Measurements from ENCODE around the gene CHD6. TPM values are rescaled to one million over a fixed set of nuclear protein-coding genes. Genes with fewer than 3 reads are reported as not detected.

Gene CHD6
- total and polyA plus RNA-seq, 2 of the 13 experiments (the other 11 are each of a cell fraction or from before 2014, with no cell fraction given) = 14.4 to 52.0 TPM

DNA sequence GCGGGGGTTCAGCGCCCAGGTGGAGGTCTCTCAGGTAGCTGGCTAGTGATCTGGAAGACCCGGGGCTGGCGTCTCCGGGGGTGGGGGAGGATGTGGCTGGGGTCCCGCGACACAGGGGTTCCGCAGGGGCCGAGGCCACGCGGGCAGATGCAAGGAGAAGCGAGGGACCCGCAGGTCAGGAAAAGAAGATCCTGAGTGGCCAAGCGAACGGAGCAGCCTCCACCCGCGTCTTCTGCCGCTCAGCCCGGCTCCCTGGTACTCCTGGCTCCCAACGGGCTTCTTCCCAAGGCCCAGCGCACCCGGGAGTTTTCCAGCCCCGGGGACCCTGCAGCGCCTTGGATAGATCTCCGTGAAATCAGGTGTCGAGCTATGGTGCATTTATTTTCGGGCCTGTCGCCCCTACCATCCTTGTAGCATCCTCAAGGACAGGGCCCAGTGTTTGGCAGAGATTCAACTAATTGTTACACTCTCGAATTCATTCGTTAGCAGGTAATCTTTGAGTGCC is 682 bp upstream of the CHD6 start (continued):
- TF ChIP-seq, protein P1, sequence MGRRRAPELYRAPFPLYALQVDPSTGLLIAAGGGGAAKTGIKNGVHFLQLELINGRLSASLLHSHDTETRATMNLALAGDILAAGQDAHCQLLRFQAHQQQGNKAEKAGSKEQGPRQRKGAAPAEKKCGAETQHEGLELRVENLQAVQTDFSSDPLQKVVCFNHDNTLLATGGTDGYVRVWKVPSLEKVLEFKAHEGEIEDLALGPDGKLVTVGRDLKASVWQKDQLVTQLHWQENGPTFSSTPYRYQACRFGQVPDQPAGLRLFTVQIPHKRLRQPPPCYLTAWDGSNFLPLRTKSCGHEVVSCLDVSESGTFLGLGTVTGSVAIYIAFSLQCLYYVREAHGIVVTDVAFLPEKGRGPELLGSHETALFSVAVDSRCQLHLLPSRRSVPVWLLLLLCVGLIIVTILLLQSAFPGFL (CRISPR knock-in tag; IDR thresholded peaks at IDR 0.05) = 0 out of 2 replicates have a peak, but pooled peaks have one; percentile 78
- no peak for TF ChIP-seq ZBTB20 (CRISPR knock-in tag; IDR thresholded peaks at IDR 0.05; ENCODE audit: borderline replicate concordance, low read depth)
- TF ChIP-seq, protein P2, sequence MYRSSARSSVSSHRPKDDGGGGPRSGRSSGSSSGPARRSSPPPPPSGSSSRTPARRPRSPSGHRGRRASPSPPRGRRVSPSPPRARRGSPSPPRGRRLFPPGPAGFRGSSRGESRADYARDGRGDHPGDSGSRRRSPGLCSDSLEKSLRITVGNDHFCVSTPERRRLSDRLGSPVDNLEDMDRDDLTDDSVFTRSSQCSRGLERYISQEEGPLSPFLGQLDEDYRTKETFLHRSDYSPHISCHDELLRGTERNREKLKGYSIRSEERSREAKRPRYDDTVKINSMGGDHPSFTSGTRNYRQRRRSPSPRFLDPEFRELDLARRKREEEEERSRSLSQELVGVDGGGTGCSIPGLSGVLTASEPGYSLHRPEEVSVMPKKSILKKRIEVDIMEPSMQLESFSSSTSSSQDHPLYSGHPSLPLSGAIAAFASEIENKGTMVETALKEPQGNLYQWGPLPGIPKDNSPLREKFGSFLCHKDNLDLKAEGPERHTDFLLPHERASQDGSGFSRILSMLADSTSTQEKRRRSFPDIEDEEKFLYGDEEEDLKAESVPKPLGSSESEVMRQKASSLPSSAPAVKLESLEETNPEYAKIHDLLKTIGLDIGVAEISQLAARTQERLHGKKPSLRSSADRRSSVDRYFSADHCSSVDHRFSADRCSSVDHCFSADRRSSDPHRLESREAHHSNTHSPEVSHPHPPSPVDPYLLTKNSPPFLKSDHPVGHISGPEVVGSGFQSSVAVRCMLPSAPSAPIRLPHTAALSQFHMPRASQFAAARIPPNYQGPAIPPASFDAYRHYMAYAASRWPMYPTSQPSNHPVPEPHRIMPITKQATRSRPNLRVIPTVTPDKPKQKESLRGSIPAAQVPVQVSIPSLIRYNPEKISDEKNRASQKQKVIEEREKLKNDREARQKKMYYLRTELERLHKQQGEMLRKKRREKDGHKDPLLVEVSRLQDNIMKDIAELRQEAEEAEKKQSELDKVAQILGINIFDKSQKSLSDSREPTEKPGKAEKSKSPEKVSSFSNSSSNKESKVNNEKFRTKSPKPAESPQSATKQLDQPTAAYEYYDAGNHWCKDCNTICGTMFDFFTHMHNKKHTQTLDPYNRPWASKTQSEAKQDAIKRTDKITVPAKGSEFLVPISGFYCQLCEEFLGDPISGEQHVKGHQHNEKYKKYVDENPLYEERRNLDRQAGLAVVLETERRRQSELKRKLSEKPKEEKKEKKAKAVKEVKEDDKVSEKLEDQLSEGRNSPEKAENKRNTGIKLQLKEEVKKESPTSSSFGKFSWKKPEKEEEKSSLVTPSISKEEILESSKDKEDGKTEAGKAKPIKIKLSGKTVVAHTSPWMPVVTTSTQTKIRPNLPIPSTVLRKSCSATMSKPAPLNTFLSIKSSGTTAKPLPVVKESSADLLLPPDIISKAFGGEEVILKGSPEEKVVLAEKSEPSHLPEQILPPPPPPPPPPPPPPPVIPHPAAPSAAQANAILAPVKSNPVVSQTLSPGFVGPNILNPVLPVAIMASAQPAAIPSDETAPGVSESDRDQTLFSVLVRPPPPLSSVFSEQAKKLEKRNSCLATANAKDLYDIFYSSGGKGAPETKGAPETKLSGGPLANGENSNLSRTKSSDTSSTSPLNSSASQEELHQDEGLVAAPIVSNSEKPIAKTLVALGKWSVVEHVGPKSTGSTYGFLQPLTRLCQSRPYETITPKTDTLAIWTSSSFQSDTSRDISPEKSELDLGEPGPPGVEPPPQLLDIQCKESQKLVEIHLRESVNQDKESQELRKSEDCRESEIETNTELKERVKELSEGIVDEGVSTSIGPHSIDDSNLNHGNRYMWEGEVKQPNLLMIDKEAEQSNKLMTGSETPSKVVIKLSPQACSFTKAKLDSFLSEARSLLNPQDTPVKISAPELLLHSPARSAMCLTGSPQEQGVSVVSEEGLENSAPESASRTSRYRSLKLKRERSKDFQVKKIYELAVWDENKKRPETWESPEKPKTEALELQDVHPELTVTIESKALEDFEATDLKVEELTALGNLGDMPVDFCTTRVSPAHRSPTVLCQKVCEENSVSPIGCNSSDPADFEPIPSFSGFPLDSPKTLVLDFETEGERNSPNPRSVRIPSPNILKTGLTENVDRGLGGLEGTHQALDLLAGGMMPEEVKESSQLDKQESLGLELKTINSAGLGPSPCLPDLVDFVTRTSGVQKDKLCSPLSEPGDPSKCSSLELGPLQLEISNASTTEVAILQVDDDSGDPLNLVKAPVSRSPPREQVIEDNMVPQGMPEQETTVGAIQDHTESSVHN (CRISPR knock-in tag; IDR thresholded peaks at IDR 0.05) = no peak
- TF ChIP-seq, protein P3, sequence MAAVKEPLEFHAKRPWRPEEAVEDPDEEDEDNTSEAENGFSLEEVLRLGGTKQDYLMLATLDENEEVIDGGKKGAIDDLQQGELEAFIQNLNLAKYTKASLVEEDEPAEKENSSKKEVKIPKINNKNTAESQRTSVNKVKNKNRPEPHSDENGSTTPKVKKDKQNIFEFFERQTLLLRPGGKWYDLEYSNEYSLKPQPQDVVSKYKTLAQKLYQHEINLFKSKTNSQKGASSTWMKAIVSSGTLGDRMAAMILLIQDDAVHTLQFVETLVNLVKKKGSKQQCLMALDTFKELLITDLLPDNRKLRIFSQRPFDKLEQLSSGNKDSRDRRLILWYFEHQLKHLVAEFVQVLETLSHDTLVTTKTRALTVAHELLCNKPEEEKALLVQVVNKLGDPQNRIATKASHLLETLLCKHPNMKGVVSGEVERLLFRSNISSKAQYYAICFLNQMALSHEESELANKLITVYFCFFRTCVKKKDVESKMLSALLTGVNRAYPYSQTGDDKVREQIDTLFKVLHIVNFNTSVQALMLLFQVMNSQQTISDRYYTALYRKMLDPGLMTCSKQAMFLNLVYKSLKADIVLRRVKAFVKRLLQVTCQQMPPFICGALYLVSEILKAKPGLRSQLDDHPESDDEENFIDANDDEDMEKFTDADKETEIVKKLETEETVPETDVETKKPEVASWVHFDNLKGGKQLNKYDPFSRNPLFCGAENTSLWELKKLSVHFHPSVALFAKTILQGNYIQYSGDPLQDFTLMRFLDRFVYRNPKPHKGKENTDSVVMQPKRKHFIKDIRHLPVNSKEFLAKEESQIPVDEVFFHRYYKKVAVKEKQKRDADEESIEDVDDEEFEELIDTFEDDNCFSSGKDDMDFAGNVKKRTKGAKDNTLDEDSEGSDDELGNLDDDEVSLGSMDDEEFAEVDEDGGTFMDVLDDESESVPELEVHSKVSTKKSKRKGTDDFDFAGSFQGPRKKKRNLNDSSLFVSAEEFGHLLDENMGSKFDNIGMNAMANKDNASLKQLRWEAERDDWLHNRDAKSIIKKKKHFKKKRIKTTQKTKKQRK (IDR thresholded peaks at IDR 0.05; ENCODE audit: low read length) = no peak
- TF ChIP-seq GABPB1 (CRISPR knock-in tag; IDR thresholded peaks at IDR 0.05) = no peak; the same call in 1 of the 2 replicates
- TF ChIP-seq IRF2 (CRISPR knock-in tag; IDR thresholded peaks at IDR 0.05) = no peak
- TF ChIP-seq, protein P4, sequence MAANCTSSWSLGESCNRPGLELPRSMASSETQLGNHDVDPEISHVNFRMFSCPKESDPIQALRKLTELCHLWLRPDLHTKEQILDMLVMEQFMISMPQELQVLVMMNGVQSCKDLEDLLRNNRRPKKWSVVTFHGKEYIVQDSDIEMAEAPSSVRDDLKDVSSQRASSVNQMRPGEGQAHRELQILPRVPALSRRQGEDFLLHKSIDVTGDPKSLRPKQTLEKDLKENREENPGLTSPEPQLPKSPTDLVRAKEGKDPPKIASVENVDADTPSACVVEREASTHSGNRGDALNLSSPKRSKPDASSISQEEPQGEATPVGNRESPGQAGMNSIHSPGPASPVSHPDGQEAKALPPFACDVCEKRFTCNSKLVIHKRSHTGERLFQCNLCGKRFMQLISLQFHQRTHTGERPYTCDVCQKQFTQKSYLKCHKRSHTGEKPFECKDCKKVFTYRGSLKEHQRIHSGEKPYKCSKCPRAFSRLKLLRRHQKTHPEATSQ (CRISPR knock-in tag; IDR thresholded peaks at IDR 0.05; ENCODE audit: borderline replicate concordance) = no peak
- TF ChIP-seq ZNF607 (CRISPR knock-in tag; IDR thresholded peaks at IDR 0.05; ENCODE audit: borderline replicate concordance) = no peak
- no peak for TF ChIP-seq MATR3 (CRISPR knock-in tag; IDR thresholded peaks at IDR 0.05)
- TF ChIP-seq SAFB2 (CRISPR knock-in tag; IDR thresholded peaks at IDR 0.05; ENCODE audit: borderline replicate concordance, low read depth) = no peak
- TF ChIP-seq ZNF746 (CRISPR knock-in tag; IDR thresholded peaks at IDR 0.05) = no peak
- TF ChIP-seq, protein P5, sequence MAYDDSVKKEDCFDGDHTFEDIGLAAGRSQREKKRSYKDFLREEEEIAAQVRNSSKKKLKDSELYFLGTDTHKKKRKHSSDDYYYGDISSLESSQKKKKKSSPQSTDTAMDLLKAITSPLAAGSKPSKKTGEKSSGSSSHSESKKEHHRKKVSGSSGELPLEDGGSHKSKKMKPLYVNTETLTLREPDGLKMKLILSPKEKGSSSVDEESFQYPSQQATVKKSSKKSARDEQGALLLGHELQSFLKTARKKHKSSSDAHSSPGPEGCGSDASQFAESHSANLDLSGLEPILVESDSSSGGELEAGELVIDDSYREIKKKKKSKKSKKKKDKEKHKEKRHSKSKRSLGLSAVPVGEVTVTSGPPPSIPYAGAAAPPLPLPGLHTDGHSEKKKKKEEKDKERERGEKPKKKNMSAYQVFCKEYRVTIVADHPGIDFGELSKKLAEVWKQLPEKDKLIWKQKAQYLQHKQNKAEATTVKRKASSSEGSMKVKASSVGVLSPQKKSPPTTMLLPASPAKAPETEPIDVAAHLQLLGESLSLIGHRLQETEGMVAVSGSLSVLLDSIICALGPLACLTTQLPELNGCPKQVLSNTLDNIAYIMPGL (CRISPR knock-in tag; IDR thresholded peaks at IDR 0.05; ENCODE audit: borderline replicate concordance in 1 of 2, low read depth in 1 of 2) = peak in 1 of 2 experiments; percentile 11; a peak in 1 of 4 replicates

All from HepG2 (cell line).